Measurements from ENCODE around the gene XPO4. TPM values are rescaled to one million over a fixed set of nuclear protein-coding genes. Genes with fewer than 3 reads are reported as not detected.

The XPO4 gene
- 5.2 to 7.0 TPM (median 6.6 TPM) in 5 replicates for total RNA-seq (2022; extraction: Qiagen RNA extraction; ENCODE audit: low read depth)

GRCh38 chr13:20902438-20903163 lies at the start of gene XPO4:
TSS of gene XPO4 (minus strand) at chr13:20902746. CDS start at chr13:20902738, 8 bp downstream.

GRCh38 chr13:20773194-20774080 lies 129.1 kb downstream of the XPO4 start, which contains the start of gene EEF1AKMT1:
TSS of gene EEF1AKMT1 (minus strand) at chr13:20773961. CDS start at chr13:20757598, 16,363 bp downstream.

Other genes starting within 250 kb of the XPO4 start
- gene IL17D, start 199.0 kb downstream of the XPO4 start, total RNA-seq (2022; extraction: Qiagen RNA extraction; ENCODE audit: low read depth), result 0.98 to 1.4 TPM (median 1.1 TPM) in 5 replicates
- 4.4 to 5.3 TPM (median 4.9 TPM) in 5 replicates for gene EEF1AKMT1, start 128.8 kb downstream of the XPO4 start, total RNA-seq (2022; extraction: Qiagen RNA extraction; ENCODE audit: low read depth)
- gene LATS2, start 158.8 kb upstream of the XPO4 start, total RNA-seq (2022; extraction: Qiagen RNA extraction; ENCODE audit: low read depth), result 6.8 to 8.0 TPM (median 7.6 TPM) in 5 replicates
- 105 to 183 TPM (median 149 TPM) in 5 replicates for gene SAP18, start 237.4 kb upstream of the XPO4 start, total RNA-seq (2022; extraction: Qiagen RNA extraction; ENCODE audit: low read depth)